Spleen (tissue), 11 donors: ENCODE data around the gene NTRK2. TPM values are rescaled to one million over a fixed set of nuclear protein-coding genes. Genes with fewer than 3 reads are reported as not detected.

ENCODE experiments used
- DNase-seq: peaks from one replicate; pipeline ENCODE4 v3.0.0-alpha.2; 2020
- H3K27ac ChIP-seq, 8 donors: fragments of 200-600 bp; sonication (generic) in 7 of 8; 1 replicate in 4 of 8; 2 replicates in 4 of 8; pipeline versions ENCODE4 v1.5.0 to v1.8.0; 2016 to 2021; ENCODE audit warnings: inconsistent platforms in 4 of 8, mild to moderate bottlenecking in 4 of 8, moderate library complexity in 1 of 8
- H3K27me3 ChIP-seq, 7 donors: fragments of 200-600 bp; sonication (generic) in 6 of 7; replicated peaks in 1 of 7; 1 replicate in 4 of 7; 2 replicates in 3 of 7; pipeline versions ENCODE4 v1.5.0 to v1.8.0; 2016 to 2021; ENCODE audit warnings: inconsistent platforms in 3 of 7, mild to moderate bottlenecking in 1 of 7
- H3K36me3 ChIP-seq, 6 donors: fragments of 200-600 bp; sonication (generic) in 5 of 6; 1 replicate in 4 of 6; 2 replicates in 2 of 6; pipeline versions ENCODE4 v1.5.0 to v1.8.0; 2016 to 2021; ENCODE audit warnings: inconsistent platforms in 2 of 6
- H3K4me1 ChIP-seq, 6 donors: fragments of 200-600 bp; sonication (generic) in 5 of 6; 1 replicate in 3 of 6; 2 replicates in 3 of 6; pipeline versions ENCODE4 v1.5.0 to v1.8.0; 2016 to 2021; ENCODE audit warnings: inconsistent platforms in 3 of 6
- H3K4me3 ChIP-seq, 8 donors: fragments of 200-600 bp; sonication (generic) in 7 of 8; 1 replicate in 4 of 8; 2 replicates in 4 of 8; pipeline versions ENCODE4 v1.5.0 to v1.8.0; 2016 to 2021; ENCODE audit warnings: inconsistent platforms in 4 of 8, mild to moderate bottlenecking in 4 of 8, moderate library complexity in 2 of 8
- H3K9me3 ChIP-seq, 8 donors: fragments of 200-600 bp; sonication (generic) in 7 of 8; 1 replicate in 4 of 8; 2 replicates in 4 of 8; pipeline versions ENCODE4 v1.5.0 to v1.8.0; 2016 to 2021; ENCODE audit warnings: inconsistent platforms in 4 of 8
- CTCF ChIP-seq, 11 experiments: fragments of 200-600 bp in 7 of 11; fragments of 450-650 bp in 4 of 11; sonication (generic) in 4 of 11; IDR thresholded peaks in 8 of 11; conservative IDR thresholded peaks in 3 of 11; 1 replicate in 7 of 11; 2 replicates in 4 of 11; pipeline versions ENCODE4 v1.4.0 to v1.8.0; 2016 to 2021; ENCODE audit warnings: antibody characterized with exemption in 11 of 11, inconsistent platforms in 4 of 11, mild to moderate bottlenecking in 1 of 11
- POLR2A ChIP-seq, 3 donors: fragments of 450-650 bp; IDR thresholded peaks; one replicate each; pipeline ENCODE4 v1.5.1; 2017; ENCODE audit warnings: antibody characterized with exemption in 3 of 3, mild to moderate bottlenecking in 1 of 3
- POLR2AphosphoS5 ChIP-seq, 3 donors: sonication (generic); formaldehyde crosslinking; IDR thresholded peaks; one replicate each; pipeline ENCODE4 v1.5.1; 2017; ENCODE audit warnings: antibody characterized with exemption in 3 of 3
- WGBS, 5 donors: extraction: QIAGEN DNeasy Blood & Tissue Kit in 3 of 5; methylation state at CpG; one replicate each; pipeline versions ENCODE4 v1.1.5 to v1.1.7; 2013 to 2018; 5-methylcytosine and 5-hydroxymethylcytosine counted together
- intact Hi-C: fragments of 100-400 bp; cut with DNase I; formaldehyde crosslinking; loops from one replicate; pipeline ENCODE4 v1.15.0; 2023; ENCODE audit warnings: low total_unique reads
- polyA plus RNA-seq, 3 donors: library from polyadenylated mRNA; stranded (reverse); fragments of 200-250 nt; gene quantifications; one replicate each; pipeline ENCODE4 v1.2.1, GENCODE V29; 2013
- total RNA-seq, 7 donors: library from RNA; depleted of rRNA in 3 of 7; stranded (reverse); fragments of >200 nt in 3 of 7; fragmentation: NEBNext Ultra II Directional in 4 of 7; extraction: Animal tissue kit (Norgen Biotek cat#: 25700) in 4 of 7; gene quantifications; one replicate each; pipeline versions ENCODE4 v1.1.0 to v1.2.1, GENCODE V29; 2016 to 2021
- donor health status: healthy with polysubstance abuse.
- donor health status: DM: no; HTN: no; CAD: no; lungs with moderate emphysema.
- donor health status: DM: no; HTN: no; CAD: no.
- donor health status: Bipolar disorder and iron deficiency.
- donor health status: healthy.
- donor health status: DM: no; HTN: no; CAD: no.
- donor health status: DM: yes; HTN: yes; CAD: no.

NTRK2 gene
- total and polyA plus RNA-seq, 10 donors: 0.63 to 22.7 (median 8.9) TPM

GRCh38 chr9:85056203-85056572 lies 386.7 kb downstream of the NTRK2 start:
- Histone ChIP-seq H3K9me3 (no peaks in the 10 kb centered on the region), H3K27ac (no peak overlapping the region), H3K4me3 (no peak overlapping the region), H3K36me3 (no peaks in the 10 kb centered on the region), H3K27me3 (peaks cover 0 to 10% (median 0%) of the 10 kb centered on the region in 7 donors), H3K4me1 (no peaks in the 10 kb centered on the region)
- TF ChIP-seq CTCF (IDR thresholded peaks at IDR 0.05 in 8 of 11, conservative IDR thresholded peaks at IDR 0.05 in 3 of 11): no peak
- no peak for TF ChIP-seq POLR2A (IDR thresholded peaks at IDR 0.05)
- no peak for TF ChIP-seq POLR2AphosphoS5 (IDR thresholded peaks at IDR 0.05)
- 61 to 84% (median 77%) methylated on average over 3 of the region's 3 CpGs for WGBS, 5 donors
- no peak for DNase-seq
- intact Hi-C loops: no loop called here

- WGBS, 5 donors: 54 to 76% (median 72%) methylated on average over 1 of the region's 1 CpG
- Histone ChIP-seq H3K9me3 (no peaks in the 10 kb centered on the region), H3K27me3 (peaks cover 0 to 12% (median 0%) of the 10 kb centered on the region in 7 donors), H3K4me3 (no peak overlapping the region), H3K27ac (no peak overlapping the region), H3K36me3 (no peaks in the 10 kb centered on the region), H3K4me1 (no peaks in the 10 kb centered on the region)
- TF ChIP-seq POLR2A (IDR thresholded peaks at IDR 0.05): no peak
- no peak for TF ChIP-seq CTCF (IDR thresholded peaks at IDR 0.05 in 8 of 11, conservative IDR thresholded peaks at IDR 0.05 in 3 of 11)
- TF ChIP-seq POLR2AphosphoS5 (IDR thresholded peaks at IDR 0.05): no peak
- DNase-seq: no peak
- intact Hi-C loops: no loop called here
Measured at GRCh38 chr9:85061969-85062368, 392.4 kb downstream of the NTRK2 start.

GRCh38 chr9:85062385-85063022 lies 393.0 kb downstream of the NTRK2 start:
- H3K27ac ChIP-seq: no peak overlapping the region
- no peak for DNase-seq
- TF ChIP-seq POLR2A (IDR thresholded peaks at IDR 0.05) (no peak), POLR2AphosphoS5 (IDR thresholded peaks at IDR 0.05) (no peak), CTCF (IDR thresholded peaks at IDR 0.05 in 8 of 11, conservative IDR thresholded peaks at IDR 0.05 in 3 of 11) (no peak)
- whole genome bisulfite sequencing, 5 donors: 51 to 71% (median 62%) methylated on average over 4 of the region's 4 CpGs
- H3K4me3 ChIP-seq: no peak overlapping the region
- no peaks in the 10 kb centered on the region for H3K4me1 ChIP-seq
- H3K9me3 ChIP-seq: no peaks in the 10 kb centered on the region
- intact Hi-C loops: no loop called here
- H3K36me3 ChIP-seq: no peaks in the 10 kb centered on the region
- H3K27me3 ChIP-seq: peaks cover 0 to 12% (median 0%) of the 10 kb centered on the region in 7 donors

GRCh38 chr9:85064811-85065371 lies 395.4 kb downstream of the NTRK2 start:
- WGBS, 5 donors: 68 to 87% (median 82%) methylated on average over 1 of the region's 1 CpG
- Histone ChIP-seq H3K4me3 (no peak overlapping the region), H3K36me3 (no peaks in the 10 kb centered on the region), H3K27me3 (peaks cover 0 to 12% (median 0%) of the 10 kb centered on the region in 7 donors), H3K27ac (no peak overlapping the region), H3K4me1 (no peaks in the 10 kb centered on the region), H3K9me3 (no peaks in the 10 kb centered on the region)
- no peak for DNase-seq
- intact Hi-C loops: no loop called here
- TF ChIP-seq POLR2A (IDR thresholded peaks at IDR 0.05) (no peak), POLR2AphosphoS5 (IDR thresholded peaks at IDR 0.05) (no peak), CTCF (IDR thresholded peaks at IDR 0.05 in 8 of 11, conservative IDR thresholded peaks at IDR 0.05 in 3 of 11) (no peak)
